Left cardiac atrium (tissue), 4 donors: ENCODE results near the gene IFT52. TPM values are rescaled to one million over a fixed set of nuclear protein-coding genes. Genes with fewer than 3 reads are reported as not detected.

Source experiments
- ATAC-seq, 2 donors: fragments of 200-7000 bp; cut with Tn5 transposase; one replicate each; pipeline ENCODE4 v1.9.1; 2020; ENCODE audit warnings: mild to moderate bottlenecking in 2 of 2, moderate library complexity in 2 of 2
- DNase-seq: peaks from one replicate; pipeline ENCODE4 v3.0.0-alpha.2; 2020
- intact Hi-C, 2 donors: fragments of 100-400 bp; cut with DNase I; formaldehyde crosslinking; loops; one replicate each; pipeline versions ENCODE4 v1.14.1 to v1.15.1; 2022 to 2023
- long read RNA-seq: library from polyadenylated mRNA; unstranded; transcript quantifications from one replicate; pipeline ENCODE4 v2.0.0, GENCODE V29; 2021
- total RNA-seq, 2 donors: library from RNA; stranded (reverse); fragmentation: NEBNext Ultra II Directional; extraction: Animal tissue kit (Norgen Biotek cat#: 25700); gene quantifications; one replicate each; pipeline ENCODE4 v1.2.1, GENCODE V29; 2021
- donor health status: DM: no; HTN: yes; CAD: no.
- donor health status: DM: no; HTN: yes; CAD: no; lungs with severe emphysema.
- donor health status: DM: yes; HTN: yes; CAD: no.
- donor health status: Dilated cardiomyopathy.

Gene IFT52, protein sequence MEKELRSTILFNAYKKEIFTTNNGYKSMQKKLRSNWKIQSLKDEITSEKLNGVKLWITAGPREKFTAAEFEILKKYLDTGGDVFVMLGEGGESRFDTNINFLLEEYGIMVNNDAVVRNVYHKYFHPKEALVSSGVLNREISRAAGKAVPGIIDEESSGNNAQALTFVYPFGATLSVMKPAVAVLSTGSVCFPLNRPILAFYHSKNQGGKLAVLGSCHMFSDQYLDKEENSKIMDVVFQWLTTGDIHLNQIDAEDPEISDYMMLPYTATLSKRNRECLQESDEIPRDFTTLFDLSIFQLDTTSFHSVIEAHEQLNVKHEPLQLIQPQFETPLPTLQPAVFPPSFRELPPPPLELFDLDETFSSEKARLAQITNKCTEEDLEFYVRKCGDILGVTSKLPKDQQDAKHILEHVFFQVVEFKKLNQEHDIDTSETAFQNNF
- 10 to 100 TPM in 1 of 2 donors, 1 to 10 TPM in 1; 8.1 to 11.5 TPM for total RNA-seq
- long read RNA-seq, transcript IFT52-201 (14 exons, 1,757 nt): major isoform, 9 of 23 reads
- long read RNA-seq, transcript IFT52-202 (14 exons, 1,599 nt): major isoform, 9 of 23 reads
- long read RNA-seq, partial matches to known transcripts: 0 of 23 reads
- long read RNA-seq, other reads (novel, unspliced or antisense): 5 of 23 reads

GRCh38 chr20:43590392-43591303 is at the start of gene IFT52:
Gene IFT52 (plus strand): TSS chr20:43590937. CDS start chr20:43594699, 3,762 bp downstream.
- ATAC-seq (peak; percentile 98 to 100), DNase-seq (peak; percentile 94)
- intact Hi-C loops: no loop called here

DNA sequence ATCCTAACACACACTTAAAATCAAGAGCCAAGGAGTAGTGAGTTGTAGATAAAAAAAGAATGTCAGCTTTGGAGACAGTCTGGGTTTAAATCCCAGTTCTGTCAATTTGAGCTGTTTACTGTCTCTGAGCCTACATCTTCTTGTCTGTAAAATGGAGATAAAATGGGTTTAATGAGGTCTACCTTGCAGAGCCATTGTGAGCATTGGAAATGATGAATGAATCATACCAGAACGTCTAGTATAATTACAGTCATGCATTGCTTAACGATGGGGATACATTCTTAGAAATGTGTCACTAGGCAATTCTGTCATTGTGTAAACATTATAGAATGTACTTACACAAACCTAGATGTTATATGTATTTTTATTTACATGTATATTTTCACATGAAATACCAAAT is 49.5 kb upstream of the IFT52 start:
- intact Hi-C loops: no loop called here
- DNase-seq: no peak
- no peak for ATAC-seq

- ATAC-seq (no peak), DNase-seq (no peak)
- intact Hi-C loops: no loop called here
Measured at GRCh38 chr20:43542161-43542560, 48.6 kb upstream of the IFT52 start.

GRCh38 chr20:43542674-43543073 is 48.1 kb upstream of the IFT52 start:
- intact Hi-C loops: no loop called here
- DNase-seq (no peak), ATAC-seq (no peak)

GRCh38 chr20:43543138-43543537 is 47.6 kb upstream of the IFT52 start:
- no peak for DNase-seq
- ATAC-seq: no peak
- intact Hi-C loops: no loop called here

DNA sequence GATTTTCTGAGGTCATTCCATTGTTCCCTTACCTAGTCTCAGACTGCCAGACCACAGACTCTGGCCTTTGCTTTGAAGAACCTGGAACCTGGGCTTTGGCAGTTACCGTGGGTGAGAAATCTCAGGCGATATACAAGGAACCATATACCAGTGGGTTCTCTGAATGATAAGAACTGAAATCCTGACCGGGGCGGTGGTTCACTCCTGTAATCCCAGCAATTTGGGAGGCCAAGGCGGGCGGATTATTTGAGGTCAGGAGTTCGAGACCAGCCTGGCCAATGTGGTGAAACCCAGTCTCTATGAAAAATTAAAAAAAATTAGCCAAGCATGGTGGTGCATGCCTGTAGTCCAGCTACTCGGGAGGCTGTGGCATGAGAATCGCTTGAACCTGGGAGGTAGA is 46.2 kb upstream of the IFT52 start:
- intact Hi-C loops: no loop called here
- DNase-seq (no peak), ATAC-seq (no peak)

DNA sequence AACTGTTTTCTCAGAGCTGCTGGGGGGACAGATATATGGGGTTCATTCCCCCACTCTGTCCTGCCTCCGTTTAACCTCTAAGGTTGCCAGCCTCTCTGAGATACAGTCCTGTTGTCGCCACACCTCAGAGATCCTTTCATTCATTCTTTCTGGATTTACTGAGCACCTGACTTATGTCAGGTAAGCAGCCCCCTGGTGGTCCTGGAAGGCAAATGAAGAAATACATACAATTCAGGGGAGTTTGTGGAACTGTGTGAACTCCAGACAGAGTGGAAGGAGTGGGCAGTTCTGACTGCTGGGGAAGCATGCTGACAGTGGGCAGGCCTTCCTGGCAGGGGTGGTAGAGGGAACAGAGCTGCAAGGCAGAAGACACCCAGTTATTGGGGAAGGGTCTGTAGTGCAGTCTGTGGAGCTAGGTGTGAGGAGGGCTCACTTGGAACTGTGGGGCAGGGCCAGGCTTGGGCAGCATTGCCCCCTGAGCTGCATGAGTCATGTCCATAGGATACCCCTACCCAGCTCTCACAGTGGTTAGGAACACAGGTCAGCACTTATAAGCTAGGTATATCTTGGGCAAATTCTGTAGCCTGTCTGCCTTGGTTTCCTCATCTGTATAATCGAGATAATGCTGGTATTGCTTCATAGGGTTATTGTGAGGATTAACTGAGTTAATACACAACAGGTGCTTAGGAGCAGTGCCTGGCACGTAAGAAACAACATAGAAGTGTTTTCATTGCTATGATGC is 44.7 kb upstream of the IFT52 start:
- DNase-seq (no peak), ATAC-seq (no peak)
- intact Hi-C loops: no loop called here

DNA sequence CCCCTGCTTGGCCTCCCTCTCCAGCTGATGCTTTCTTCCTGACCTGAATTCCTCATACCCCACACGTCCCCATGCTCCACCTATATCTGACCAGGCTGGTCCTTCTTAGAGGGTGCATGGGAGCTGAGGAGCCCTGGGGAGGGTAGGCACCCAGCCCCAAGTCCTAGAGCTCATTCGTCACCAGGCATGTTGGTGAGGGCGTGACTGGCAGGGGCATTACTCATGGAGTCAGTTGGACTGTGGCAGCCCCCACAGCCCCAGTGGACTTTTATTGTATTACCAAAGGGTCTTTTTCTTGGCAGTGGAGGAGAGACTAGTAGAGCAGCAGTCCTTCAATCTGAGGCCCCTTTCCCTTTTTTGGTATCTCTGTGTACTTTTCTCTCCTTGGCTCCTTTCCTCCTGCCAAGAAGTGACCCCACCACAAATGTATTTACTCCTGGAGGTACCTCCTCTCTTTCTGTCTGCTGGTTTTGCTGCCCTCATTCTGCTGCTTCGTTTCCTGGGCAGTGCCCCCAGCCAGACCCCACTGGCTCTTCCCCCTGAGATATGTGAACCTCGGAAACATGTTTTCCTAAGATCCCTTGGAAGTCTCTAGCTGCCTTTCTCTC is 42.4 kb upstream of the IFT52 start:
- no peak for ATAC-seq
- intact Hi-C loops: no loop called here
- no peak for DNase-seq

- intact Hi-C loops: no loop called here
- ATAC-seq (no peak), DNase-seq (no peak)
Measured at GRCh38 chr20:43549416-43550065, 41.2 kb upstream of the IFT52 start.

- ATAC-seq: peak in 1 of 2 donors; percentile 38
- no peak for DNase-seq
- intact Hi-C loops: no loop called here
Measured at GRCh38 chr20:43550456-43550855, 40.3 kb upstream of the IFT52 start.

DNA sequence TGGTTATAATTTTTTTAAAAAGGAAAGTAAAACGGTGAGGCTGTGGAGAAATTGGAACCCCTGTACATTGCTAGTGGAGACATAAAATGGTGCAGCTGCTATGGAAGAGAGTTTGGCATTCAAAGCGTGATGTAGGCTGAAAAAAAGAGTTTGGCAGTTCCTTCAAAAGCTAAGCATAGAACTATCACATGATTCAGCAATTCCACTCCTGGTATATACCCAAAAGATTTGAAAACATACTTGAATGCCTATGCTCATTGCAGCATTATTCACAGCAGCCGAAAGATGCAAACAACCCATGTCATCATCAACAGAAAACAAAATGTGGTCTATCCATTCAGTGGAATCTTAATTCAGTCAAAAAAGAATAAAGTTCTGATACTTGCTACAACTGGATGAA is 36.4 kb upstream of the IFT52 start:
- ATAC-seq (no peak), DNase-seq (no peak)
- intact Hi-C loops: no loop called here

DNA sequence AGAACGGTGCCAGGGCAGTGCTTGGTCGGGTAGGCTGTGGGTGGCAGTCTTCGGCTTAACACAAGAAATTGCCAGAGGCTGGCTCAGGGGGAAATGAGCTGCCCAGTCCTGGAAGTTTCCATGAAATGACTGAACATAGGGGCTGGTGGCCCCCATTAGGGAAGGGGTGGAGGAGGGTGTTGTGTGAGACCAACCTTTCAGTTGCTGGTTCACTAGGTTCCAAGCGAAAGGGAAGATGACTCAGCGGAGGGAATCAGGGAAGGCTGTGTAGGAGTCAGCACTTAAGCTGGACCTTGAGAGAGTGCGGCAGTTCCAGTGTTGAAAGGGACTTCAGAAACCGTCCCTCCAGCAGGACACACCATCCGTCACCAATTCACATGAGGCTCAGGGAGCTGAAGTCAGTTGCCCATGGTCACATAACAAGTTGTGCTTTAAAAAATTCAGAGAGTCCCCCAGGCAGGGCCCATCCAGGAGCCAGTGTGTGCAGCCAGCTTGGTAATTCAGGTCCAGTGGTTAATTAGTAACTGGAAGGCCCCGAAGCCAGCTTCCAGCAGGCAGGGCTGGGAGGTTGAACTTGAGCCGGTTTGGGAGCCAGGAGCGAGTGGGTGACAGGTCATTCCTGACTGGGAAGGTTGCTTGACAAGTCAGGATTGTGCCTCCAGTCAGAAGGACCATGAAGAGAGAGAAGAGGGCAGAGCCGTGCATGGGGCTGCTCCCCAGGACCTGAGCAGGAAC is 32.2 kb upstream of the IFT52 start, which contains the start of gene SGK2:
Gene SGK2 (plus strand): TSS at position 616 of the 735 bp plus-strand sequence. CDS start 7,469 bp downstream, outside the sequence.
- ATAC-seq (peak in 1 of 2 donors; percentile 66), DNase-seq (no peak)
- intact Hi-C loops: no loop called here

DNA sequence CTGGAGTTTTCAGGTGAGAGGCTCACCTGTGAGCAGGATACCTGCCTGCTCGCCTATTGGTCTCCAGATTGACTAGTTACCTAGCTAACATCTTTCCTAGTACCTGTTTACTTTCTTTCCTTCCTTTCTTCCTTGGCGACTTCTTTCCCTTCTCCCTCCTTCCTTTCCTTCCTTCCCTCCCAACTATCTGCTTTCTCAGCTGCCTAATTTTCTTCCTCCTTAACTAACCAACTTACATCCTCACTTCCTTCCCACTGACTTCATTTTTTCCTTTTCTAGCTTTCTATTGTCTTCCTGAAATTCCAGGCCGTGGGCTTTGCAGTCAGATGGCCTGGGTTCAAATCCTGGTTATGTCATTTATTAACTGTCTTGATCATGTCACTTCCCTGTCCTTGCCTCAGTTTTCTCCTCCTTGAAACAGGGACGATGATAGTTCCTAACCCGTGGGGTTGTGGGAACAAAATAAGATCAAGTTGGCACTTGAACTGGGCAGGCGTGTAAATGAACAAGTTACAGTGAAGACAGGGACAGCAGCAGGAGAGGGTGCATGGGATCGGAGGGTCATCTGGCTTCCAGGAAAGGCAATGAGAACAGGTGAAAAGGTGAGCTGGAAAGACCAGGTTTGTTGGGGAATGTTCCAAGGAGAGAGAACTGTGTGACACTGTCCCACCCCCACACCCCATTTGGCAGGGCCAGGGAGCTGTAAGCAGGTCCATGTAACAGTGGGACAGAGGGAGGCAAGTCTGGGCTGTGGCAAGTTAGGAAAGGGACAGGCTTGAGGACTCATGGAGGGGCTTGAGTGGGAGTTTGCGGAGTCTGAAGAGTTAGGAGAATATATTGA is 31.4 kb upstream of the IFT52 start:
- intact Hi-C loops: no loop called here
- no peak for DNase-seq
- ATAC-seq: no peak

DNA sequence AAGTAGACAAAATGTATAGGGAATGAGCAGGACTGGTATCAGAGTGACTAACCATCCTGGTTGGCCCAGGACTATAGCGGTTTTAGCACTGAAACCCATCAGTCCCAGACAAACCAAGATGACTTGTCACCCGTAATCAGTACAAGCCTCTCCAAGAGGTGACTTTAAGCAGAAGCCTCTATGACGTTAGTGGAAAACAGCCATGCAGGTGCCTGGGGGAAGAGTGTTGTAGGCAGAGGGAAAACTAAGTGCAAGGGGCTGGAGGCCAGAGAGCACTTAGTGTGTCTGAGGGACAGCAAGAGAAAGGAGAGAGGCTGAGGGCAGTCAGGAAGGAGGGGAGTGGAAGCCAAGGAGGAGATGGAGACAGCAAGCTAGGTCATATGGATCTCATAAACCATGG is 29.8 kb upstream of the IFT52 start:
- DNase-seq: no peak
- ATAC-seq: no peak
- intact Hi-C loops: no loop called here

DNA sequence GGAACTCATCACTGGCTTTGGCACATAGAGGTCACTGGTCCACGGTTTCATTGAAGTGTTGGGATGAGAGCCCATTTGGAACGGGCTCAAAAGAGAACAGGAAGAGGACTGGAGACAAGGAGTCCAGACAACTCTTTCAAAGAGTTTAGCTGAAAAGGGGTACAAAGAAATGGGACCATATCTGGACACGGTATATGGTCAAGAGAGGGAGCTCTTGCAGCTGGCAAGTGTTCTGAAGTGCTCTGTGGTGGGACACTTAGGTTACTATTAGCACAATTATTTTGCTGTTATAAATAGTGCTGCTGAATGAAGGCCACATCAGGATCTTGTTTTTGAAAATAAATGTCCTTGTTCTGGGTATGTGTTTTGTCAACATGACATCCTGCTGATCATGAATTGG is 27.3 kb upstream of the IFT52 start:
- ATAC-seq: no peak
- intact Hi-C loops: no loop called here
- DNase-seq: no peak

DNA sequence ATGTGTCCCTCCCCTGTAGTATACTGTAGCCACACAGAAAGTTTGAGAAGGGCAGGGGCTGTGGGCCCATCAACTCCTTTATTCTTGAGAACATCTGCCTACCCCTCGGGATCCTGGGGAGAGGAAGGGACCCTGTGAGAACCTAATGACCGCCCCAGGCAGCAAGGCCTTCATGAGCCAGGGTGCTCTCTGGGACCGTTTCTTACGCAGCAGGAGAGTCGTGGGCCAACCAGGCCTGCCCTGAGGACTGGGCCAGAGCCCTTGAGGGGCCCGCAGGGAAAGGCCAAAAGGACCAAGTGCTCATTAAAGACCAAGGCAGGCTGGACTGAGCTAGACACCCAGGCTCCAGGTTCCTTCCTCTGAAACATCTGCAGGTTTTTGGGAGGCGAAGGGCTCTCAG is 26.7 kb upstream of the IFT52 start:
- no peak for DNase-seq
- ATAC-seq: no peak
- intact Hi-C loops: no loop called here

DNA sequence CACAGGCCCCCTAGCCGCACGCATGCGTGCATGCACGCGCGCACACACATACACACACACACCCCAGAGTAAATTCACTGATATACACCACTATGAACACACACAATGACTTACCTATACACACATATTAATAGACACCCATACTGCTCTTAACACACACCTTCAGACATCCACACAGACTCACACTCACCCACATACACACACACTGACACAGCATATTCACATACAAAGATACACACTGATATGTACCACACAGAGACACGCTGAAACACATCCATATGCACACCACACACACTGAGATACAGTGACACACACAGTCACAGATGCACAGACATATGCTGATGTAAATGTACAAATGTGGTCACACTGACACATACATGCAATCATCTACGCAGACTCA is 26.3 kb upstream of the IFT52 start:
- DNase-seq: no peak
- no peak for ATAC-seq
- intact Hi-C loops: no loop called here
